Neural progenitor cell (in vitro differentiated cells): ENCODE results near the gene GPR137B.

Experiments
- CTCF ChIP-seq: fragments of 200-600 bp; sonication (generic); IDR thresholded peaks from 2 replicates; pipeline ENCODE4 v1.5.1; 2017; ENCODE audit warnings: antibody characterized with exemption, mild to moderate bottlenecking
- EZH2 ChIP-seq: fragments of 200-600 bp; sonication (generic); IDR thresholded peaks from 2 replicates; pipeline ENCODE4 v1.6.1; 2017; ENCODE audit warnings: antibody characterized with exemption, mild to moderate bottlenecking, moderate library complexity
- EZH2phosphoT487 ChIP-seq: fragments of 200-600 bp; sonication (generic); IDR thresholded peaks from 2 replicates; pipeline ENCODE4 v1.6.1; 2017; ENCODE audit warnings: antibody characterized with exemption

DNA sequence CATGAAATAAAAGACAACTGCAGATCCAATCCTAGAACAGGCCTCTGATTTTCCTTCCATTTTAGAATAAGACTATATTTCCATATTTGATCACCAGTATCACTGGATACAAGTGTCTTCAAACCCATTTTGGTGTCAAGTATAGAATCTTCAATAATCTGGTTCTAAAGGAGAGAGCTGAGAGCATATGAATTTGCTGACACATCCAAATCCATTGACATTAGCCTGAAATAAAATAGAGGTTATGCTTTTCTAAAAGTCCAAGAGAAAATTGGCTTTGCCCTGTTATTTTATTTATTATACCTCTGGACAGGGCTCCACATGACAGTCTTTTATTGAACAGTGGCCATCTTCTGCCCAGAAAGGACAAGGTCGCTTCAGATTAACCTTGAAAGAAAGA lies 110.8 kb downstream of the GPR137B start:
- TF ChIP-seq CTCF (no peak), EZH2 (no peak), EZH2phosphoT487 (no peak)
